ENCODE measurements around the gene ATP2B1. TPM values are rescaled to one million over a fixed set of nuclear protein-coding genes. Genes with fewer than 3 reads are reported as not detected.

ATP2B1 gene
- total RNA-seq, 1 experiment from 2014 or later: 48.5 TPM

GRCh38 chr12:89709157-89709994 is 738 bp upstream of the ATP2B1 start:
- DNase-seq (peak; percentile 96), ATAC-seq (peak; percentile 70)
- no peaks in the 10 kb centered on the region for H3K9me3 ChIP-seq (ENCODE audit: low read length)
- H3K36me3 ChIP-seq (ENCODE audit: low read depth, low read length): no peaks in the 10 kb centered on the region
- H3K9me2 ChIP-seq (replicated peaks; ENCODE audit: low read length): no peaks in the 10 kb centered on the region
- H3K79me2 ChIP-seq (ENCODE audit: low read length): peaks cover 52% of the 10 kb centered on the region
- peaks cover 37% of the 10 kb centered on the region for H4K20me1 ChIP-seq (ENCODE audit: low read length)
- H3K4me1 ChIP-seq (ENCODE audit: insufficient read depth, low read length): peaks cover 39% of the 10 kb centered on the region
- intact Hi-C loops (cut with micrococcal nuclease): loop anchor here (1.0 to 5.0 kb wide), 4 partner anchors 41 to 393 kb away; no protein-coding TSS in a partner anchor
- peak overlapping the region; percentile 90 for H3K4me3 ChIP-seq (ENCODE audit: low read length)
- H3K27me3 ChIP-seq (ENCODE audit: low read length): no peaks in the 10 kb centered on the region
- H3F3A ChIP-seq (ENCODE audit: low read length, unreplicated experiment): no peaks in the 10 kb centered on the region
- peak overlapping the region; percentile 87 for H3K4me2 ChIP-seq (ENCODE audit: low read length)
- H3K27ac ChIP-seq (ENCODE audit: low read length): peak overlapping the region; percentile 87
- no peak for TF ChIP-seq CTCF (conservative IDR thresholded peaks at IDR 0.05; ENCODE audit: low read depth, low read length)
- TF ChIP-seq EZH2phosphoT487 (IDR thresholded peaks at IDR 0.05; ENCODE audit: borderline replicate concordance, low read length): peak; percentile 78
- TF ChIP-seq EZH2 (IDR thresholded peaks at IDR 0.05; ENCODE audit: low read length, unreplicated experiment): no peak
- ChIA-PET POLR2A (ENCODE audit: unreplicated experiment) (interaction anchor here (0.5 to 1.4 kb wide), 9 partner anchors 16 to 1937 kb away, joined by 3 to 7 read pairs (median 5); no protein-coding TSS in a partner anchor), CTCF (interaction anchor here (0.8 to 1.3 kb wide), 2 partner anchors 234 to 242 kb away, joined by 3 read pairs; no protein-coding TSS in a partner anchor)
- peak overlapping the region; percentile 94 for H3K9ac ChIP-seq (ENCODE audit: low read length)
- BruUV-seq (replicated peaks): no TSS peak
- H2AFZ ChIP-seq (ENCODE audit: low read length): peak overlapping the region; percentile 63; the same call in 1 of the 2 replicates

GRCh38 chr12:89707703-89708564 is 704 bp downstream of the ATP2B1 start:
- peak overlapping the region; percentile 87 for H3K27ac ChIP-seq (ENCODE audit: low read length)
- H3K4me3 ChIP-seq (ENCODE audit: low read length): peak overlapping the region; percentile 90
- H3K9me3 ChIP-seq (ENCODE audit: low read length): no peaks in the 10 kb centered on the region
- no peaks in the 10 kb centered on the region for H3F3A ChIP-seq (ENCODE audit: low read length, unreplicated experiment)
- H3K9me2 ChIP-seq (replicated peaks; ENCODE audit: low read length): no peaks in the 10 kb centered on the region
- H3K4me2 ChIP-seq (ENCODE audit: low read length): peak overlapping the region; percentile 92
- H3K4me1 ChIP-seq (ENCODE audit: insufficient read depth, low read length): peaks cover 53% of the 10 kb centered on the region
- CTCF ChIA-PET: no interaction called here
- peak overlapping the region; percentile 94 for H3K9ac ChIP-seq (ENCODE audit: low read length)
- no peak overlapping the region for H2AFZ ChIP-seq (ENCODE audit: low read length)
- DNase-seq (peak; percentile 21), ATAC-seq (no peak)
- peaks cover 67% of the 10 kb centered on the region for H3K79me2 ChIP-seq (ENCODE audit: low read length)
- no TSS peak for BruUV-seq (replicated peaks)
- H3K36me3 ChIP-seq (ENCODE audit: low read depth, low read length): no peaks in the 10 kb centered on the region
- H4K20me1 ChIP-seq (ENCODE audit: low read length): peaks cover 51% of the 10 kb centered on the region
- no peaks in the 10 kb centered on the region for H3K27me3 ChIP-seq (ENCODE audit: low read length)
- TF ChIP-seq EZH2 (IDR thresholded peaks at IDR 0.05; ENCODE audit: low read length, unreplicated experiment) (no peak), EZH2phosphoT487 (IDR thresholded peaks at IDR 0.05; ENCODE audit: borderline replicate concordance, low read length) (no peak), CTCF (conservative IDR thresholded peaks at IDR 0.05; ENCODE audit: low read depth, low read length) (no peak)
- intact Hi-C loops (cut with micrococcal nuclease): loop anchor here (2.0 to 5.0 kb wide), 4 partner anchors 43 to 394 kb away; no protein-coding TSS in a partner anchor
- POLR2A ChIA-PET (ENCODE audit: unreplicated experiment): interaction anchor here (0.6 to 1.4 kb wide), 3 partner anchors 17 to 643 kb away, joined by 3 to 8 read pairs (median 7); no protein-coding TSS in a partner anchor
